Suprapubic skin (tissue), 3 donors: ENCODE measurements around the gene WWOX.

Source experiments
- CTCF ChIP-seq, 2 donors: fragments of 200-600 bp in 1 of 2; fragments of 450-650 bp in 1 of 2; sonication (generic) in 1 of 2; IDR thresholded peaks; one replicate each; pipeline ENCODE4 v1.5.1; 2016 to 2019; ENCODE audit warnings: antibody characterized with exemption in 2 of 2, mild to moderate bottlenecking in 1 of 2, moderate library complexity in 1 of 2
- POLR2AphosphoS5 ChIP-seq, 3 donors: sonication (generic); formaldehyde crosslinking; IDR thresholded peaks; one replicate each; pipeline ENCODE4 v1.6.1; 2017; ENCODE audit warnings: antibody characterized with exemption in 3 of 3

GRCh38 chr16:79104567-79104966 is 1005.1 kb downstream of the WWOX start:
- TF ChIP-seq POLR2AphosphoS5 (IDR thresholded peaks at IDR 0.05) (no peak), CTCF (IDR thresholded peaks at IDR 0.05) (no peak)
